GM18517 (cell line): ENCODE results near the gene SPG11.
"Not testable (repeated sequence)": the region's sequence is repeated elsewhere in the genome, so short reads cannot be mapped to it uniquely, and the experiment has no call there.

Experiments used
- ATAC-seq: cut with Tn5 transposase; IDR thresholded peaks from one replicate; pipeline ENCODE4 v1.9.1; 2021; ENCODE audit warnings: mild to moderate bottlenecking, moderate library complexity; ENCODE audit not compliant: unreplicated experiment

The SPG11 gene

DNA sequence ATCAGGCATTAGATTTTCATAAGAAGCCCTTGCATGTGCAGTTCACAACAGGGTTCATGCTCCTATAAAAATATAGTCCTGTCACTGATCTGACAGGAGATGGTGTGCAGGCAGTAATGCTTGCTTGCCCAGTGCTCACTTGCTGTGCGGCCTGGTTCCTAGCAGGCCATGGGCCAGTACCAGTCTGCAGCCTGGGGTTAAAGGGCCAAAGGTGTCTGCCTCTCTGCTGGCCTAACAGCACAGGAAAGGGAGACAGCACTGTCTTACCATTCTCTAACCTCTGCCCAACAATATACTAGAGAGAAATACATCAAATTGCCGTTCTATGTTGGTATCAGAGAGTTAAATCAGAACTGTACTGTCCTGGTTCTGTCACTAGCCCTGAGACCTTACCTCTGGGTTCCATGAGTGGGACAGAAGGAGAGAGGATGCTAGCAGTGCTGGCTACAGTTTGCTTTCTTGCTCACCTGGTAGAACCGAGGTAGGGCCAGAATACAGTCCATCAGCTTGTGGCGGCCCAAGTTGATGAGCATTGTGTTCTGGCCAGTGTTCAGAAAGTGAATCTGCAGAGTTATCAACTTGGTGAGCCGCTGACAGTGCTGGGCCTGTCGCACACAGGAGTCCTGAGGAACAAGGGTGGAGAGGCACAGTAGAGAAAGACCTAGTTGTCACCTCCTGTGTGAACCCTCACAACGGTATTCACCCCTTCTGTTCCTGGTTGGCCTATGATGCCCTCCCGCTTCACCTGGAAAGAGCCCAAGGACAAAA is 97.9 kb downstream of the SPG11 start:
- ATAC-seq, result no peak

DNA sequence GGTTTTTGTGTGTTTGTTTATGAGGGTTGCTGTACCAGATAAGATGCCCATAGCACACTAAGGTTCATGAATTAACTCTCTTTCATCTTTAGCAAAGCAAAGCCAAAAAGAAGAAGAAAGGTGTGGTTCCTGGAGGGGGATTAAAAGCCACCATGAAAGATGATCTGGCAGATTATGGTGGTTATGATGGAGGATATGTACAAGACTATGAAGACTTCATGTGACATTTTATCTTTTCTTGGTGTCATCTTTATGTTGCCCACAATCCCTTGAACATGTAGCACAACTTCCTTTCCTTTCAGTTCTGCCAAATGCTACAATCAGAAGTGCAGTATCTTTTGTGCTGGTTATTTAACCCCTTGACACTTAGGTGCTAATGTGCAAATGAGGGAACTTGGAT is 102.5 kb downstream of the SPG11 start:
- not testable (repeated sequence) for ATAC-seq

DNA sequence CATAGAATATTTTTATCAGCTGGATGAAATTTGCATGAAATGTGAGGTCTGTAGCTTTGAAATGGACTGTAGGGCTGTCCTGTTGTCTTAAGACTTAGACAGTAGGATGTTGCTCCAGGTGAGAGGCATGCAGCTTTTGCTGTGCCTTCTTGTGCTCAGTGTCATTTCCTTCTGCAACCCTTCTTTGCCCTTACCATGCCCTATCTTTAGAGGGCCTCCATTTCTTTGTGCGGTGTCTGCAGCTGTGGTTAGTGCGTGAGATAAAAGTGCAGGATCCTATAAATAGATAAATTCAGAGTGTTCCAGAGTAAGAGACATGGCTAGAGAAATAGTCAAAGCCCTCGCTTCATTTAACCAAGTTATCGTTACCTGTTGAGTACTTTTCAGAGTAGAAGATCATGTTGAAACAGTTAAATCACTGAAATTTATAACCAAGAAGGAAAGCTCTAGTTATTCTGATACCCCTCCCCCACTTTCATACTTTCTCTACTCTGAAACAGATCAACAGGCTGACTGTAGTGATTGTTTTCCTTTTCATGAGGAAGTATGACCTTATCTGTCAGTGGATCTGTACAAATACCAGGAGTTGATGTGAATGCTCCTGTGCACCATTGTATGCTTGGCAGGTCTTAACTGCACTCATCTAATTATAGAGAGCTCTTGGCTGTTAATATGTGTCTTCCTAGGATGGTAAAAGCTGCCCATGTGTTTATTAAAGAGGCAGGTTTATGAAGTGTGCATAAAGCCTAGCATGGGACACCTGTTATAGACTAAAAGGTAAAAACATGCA is 108.3 kb downstream of the SPG11 start:
- no peak for ATAC-seq

DNA sequence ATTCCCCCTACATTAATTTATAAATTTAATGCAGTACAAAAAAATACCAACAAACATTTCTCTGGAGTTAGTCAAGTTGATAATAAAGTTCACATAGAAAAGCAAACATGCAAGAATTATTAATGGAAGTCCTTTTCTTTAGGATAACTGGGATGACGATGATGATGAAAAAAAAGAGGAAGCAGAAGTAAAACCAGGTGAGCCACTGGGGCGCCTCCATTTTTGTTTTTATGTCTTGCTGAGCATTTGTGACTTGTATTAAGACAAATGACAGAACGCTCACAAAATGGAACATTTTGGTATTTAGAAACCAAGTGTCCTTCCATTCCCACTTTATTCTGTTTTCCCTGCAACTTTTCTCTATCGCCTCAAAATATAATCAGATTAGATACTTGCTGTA is 112.7 kb downstream of the SPG11 start:
- ATAC-seq, result no peak

DNA sequence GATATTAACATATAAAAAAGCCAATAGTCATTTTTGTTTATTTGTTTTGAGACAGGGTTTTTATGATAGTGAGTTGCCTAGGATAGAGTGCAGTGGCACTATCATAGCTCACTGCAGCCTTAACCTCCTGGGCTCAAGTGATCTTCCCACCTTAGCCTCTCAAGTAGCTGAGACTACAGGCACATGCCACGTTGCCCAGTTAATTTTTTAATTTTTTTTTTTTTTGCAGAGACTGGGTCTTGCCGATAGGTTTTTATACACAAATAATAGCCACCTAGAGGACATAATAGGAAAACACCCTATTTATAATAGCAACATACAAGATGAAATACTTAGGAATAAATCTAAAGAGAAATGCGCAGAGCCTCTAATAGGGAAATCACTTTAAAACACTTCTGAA is 113.2 kb downstream of the SPG11 start:
- ATAC-seq, result no peak

DNA sequence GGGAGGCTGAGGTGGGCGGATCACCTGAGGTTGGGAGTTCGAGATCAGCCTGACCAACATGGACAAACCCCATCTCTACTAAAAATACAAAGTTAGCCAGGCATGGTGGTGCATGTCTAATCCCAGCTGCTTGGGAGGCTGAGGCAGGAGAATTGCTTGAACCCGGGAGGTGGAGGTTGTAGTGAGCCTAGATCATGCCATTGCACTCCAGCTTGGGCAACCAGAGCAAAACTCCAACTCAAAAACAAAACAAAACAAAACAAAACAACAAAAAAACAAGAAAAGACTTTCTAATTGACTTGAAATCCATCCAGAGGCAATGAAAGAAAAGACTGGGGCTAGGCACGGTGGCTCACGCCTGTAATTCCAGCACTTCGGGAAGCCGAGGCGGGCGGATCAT is 114.3 kb downstream of the SPG11 start:
- ATAC-seq, result not testable (repeated sequence)

DNA sequence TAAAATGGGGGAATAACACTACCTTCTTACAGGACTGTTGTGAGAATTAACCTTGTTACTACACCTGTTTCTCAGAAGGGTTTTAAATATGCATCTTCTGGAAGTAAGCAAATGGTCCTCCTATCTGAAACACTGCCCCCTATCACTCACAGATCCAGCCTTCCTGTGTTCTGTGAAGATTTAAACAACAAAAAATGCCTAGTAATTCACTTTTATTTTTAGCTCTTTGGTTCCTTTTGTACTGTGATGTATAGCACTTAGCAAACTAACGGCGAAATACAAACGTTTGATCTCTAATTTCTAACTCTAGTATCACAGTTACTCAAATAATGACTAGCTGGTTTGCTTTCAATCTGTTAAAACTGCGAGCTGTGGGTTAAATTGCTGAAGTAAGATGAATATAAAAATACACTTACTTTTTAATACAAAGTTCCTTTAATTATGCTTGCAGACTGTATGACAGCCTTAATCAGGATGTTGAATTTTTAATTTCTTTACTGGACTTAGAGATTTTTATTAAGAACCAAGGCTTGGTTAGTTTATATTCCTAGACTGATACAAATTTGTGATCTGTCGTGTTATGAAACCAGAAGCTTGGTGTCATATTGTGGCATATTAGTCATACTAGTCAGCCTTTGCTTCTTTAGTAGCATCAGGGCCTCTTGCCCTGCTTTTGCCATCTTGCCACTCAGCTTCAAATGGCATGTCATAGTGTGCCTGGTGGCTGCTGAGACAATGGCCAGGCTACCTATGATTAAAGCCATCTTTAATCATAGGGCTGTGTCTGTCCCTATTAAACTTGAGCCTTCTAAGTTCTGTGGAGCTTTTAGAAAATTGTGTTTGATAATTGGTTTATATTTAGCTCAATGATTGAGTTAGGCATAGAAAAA is 117.3 kb downstream of the SPG11 start:
- peak; percentile 55 for ATAC-seq

DNA sequence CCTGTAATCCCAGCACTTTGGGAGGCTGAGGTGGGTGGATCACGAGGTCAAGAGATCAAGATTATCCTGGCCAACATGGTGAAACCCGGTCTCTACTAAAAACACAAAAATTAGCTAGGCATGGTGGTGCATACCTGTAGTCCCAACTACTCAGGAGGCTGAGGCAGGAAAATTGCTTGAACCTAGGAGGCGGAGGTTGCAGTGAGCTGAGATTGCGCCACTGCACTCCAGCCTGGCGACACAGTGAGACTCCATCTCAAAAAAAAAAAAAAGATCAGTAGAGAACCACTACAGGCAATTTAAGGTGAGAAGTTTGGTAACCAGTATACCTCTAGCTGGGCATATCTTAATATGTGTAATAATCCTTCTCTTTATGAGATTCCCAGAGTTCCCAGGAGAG is 118.7 kb downstream of the SPG11 start:
- ATAC-seq, result not testable (repeated sequence)

DNA sequence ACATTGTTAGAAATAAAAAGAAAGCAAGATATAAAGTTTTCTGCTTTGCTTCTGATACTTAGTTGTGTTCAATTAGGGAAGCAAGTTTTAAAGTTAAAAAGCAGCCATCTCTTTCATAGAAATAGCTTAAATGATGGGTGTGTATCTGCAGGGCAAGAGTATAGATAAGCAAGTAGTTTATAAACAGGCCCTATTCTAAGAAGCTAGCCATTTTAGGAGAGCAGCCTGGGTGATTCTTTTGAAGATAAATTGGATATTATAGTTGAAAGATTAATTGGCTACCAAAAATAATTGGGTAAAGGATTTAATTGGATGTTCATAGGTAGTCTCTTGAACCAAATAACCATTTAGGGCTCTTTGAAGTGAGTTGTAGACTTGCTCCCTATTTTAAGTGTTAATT is 120.9 kb downstream of the SPG11 start:
- ATAC-seq, result no peak

DNA sequence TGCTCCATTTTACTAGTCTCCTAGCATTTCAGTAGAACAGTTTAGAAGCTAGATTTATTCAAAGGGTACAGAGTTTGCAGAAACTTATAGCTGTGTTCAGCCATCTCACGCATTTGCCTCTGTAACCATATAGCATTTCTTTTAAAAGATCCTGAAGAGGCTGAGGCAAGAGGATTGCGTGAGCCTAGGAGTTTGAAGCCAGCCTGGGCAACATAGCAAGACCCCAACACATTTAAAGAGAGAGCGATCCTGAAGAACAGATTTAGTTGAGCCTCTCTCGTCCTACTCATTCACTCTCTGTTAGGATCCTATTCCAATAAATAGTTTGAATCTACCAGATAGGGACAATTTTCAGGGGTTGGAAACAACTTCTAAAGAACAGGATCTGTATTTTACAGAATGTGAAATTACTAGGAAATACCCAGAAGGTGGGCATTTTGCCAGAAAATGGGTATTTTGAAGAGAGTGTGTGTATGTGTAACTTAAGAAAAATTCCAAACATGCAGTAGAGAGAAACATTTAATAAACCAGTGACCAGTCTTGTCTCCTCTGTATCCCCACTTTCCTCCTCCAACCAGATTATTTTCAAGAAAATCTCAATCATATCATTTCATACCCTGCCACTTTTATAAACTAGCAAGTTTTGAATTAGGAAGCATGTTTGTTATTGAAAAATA is 122.0 kb downstream of the SPG11 start:
- ATAC-seq, result no peak

DNA sequence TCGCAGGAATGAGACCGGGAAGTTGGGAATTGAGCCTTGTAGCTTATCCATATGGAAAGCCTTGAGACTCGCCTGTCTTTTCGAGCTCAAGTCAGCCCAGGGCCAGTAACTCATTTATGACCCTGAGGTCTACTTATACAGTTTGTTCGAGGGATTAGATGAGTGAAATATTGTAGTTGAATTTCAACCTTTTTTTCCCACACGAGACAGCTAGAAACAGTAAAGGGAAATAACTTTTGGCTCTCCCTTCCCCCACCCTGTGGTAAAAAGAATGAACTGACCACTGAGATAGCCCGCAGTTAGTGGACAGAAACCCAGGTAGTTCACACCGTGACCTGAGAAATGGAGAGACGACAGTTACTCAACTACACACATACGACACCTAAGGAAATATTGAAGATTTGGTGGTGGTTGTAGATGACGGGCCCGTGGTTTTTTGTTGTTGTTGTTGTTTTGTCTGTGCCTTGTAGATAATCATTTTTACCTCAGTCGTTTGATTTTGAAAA is 125.7 kb downstream of the SPG11 start:
- no peak for ATAC-seq

DNA sequence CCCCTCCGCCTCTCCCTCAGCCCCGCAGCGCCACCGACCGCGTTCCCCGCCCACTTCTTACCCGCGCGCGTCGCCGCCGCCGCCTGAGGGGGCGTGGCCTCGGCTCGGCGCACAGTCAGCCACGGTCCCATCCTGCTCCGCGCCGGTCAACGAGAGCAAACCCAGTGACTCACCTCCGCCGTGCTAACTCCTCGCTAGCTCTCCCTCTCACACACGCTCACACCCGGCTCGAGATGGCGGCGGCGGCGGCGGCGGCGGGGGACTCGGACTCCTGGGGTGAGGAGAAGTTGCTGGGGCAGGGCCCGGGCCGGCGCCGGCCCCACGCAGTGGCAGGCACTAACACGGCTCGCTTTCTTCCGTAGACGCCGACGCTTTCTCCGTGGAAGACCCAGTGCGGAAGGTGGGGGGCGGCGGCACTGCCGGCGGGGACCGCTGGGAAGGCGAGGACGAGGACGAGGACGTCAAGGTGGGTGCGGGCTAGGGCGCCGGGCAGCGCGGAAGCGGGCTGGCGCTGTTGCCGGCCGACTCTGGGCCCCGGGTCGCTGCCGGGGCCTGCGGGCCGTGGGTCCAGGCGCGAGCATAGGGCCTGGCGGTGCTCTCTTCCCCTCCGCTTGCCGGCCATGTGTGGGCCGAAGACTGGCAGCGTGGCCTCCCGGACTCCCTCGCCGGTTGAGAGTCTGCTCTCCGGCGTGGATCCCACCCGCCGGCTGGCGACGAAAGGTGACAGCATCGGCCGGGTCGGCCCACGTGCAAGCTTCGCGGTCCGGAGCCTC is 126.3 kb downstream of the SPG11 start, which contains the start of gene EIF3J:
Gene EIF3J, plus strand, starts transcription at position 186 of the 773 bp plus-strand sequence. Its CDS starts 48 bp downstream, at position 234.
- peak; percentile 88 for ATAC-seq

DNA sequence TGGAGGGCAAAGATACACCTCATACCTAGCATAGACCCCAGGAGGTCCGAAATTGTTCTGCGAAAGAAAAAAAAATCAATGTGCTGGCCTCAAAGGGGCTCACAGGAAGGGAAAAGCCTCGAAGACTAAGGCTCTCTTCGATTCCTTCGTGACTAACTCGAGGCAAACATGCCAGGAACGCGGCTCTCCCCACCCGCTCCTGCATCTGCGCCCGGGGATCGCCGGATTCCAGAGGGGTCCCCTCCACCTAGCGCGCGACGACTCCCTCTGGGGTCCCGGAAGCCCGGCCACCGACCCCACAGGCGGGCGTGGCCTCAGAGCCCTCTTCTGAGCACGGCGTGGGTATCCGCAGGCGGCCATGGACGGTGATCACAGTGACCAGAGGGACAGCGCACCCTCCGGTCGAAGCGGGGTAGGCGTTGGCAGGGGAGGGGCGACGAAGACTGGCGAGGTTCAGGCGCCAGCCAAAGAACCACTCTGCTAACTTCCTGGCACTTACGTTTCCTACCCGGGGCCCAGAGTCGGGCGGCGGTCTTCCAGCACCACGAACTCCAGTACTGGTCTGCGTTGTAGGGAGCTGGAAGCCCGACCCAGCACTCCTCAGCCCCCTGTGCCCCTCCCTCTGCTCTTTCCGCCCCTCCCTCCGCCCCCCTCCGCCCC is 127.0 kb downstream of the SPG11 start:
- peak; percentile 56 for ATAC-seq

DNA sequence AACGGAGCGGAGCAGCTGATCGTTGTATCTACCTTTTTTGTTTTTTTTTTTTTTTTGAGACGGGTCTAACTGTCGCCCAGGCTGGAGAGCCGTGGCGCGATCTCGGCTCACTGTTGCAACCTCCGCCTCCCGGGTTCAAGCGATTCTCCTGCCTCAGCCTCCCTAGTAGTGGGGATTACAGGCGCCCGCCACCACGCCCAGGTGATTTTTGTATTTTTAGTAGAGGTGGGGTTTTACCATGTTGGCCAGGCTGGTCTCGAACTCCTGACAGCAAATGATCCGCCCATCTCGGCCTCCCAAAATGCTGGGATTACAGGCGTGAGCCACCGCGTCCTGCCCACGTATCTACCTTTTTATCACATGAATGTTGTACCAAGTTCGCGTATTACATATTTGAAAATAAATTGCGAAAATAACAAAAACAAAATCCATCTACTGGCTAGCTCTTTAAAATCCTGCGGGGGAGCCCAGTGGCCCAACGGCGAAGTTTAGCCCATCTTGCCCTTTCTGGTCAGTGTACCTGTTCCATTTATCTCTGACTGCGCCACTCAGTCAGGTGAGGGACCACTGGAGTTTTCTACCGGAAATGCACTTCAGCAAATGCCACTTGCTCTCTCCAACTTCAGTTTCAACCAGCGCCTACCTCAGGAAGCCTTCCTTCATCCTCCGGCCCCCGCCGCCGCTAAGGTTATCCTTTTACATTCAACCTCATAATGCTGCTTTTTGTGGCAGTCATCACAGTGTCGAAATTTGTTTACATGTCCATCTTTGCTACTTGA is 127.8 kb downstream of the SPG11 start:
- peak; percentile 3 for ATAC-seq

DNA sequence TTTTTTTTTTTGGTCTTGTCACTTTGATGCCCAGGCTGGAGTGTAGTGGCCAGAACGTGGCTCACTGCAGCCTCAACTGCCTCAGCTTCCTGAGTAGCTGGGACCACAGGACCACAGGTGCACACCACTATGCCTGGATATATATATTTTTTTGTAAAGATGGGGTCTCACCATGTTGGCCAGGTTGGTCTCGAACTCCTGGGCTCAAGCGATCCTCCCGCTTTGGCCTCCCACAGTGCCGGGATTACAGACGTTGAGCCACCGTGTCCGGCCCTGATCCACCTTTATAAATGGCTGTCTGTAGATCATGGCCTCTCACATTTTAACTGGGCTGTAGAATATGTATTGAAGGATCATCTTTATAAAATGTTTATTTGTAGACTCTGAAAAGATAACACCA is 128.4 kb downstream of the SPG11 start:
- no peak for ATAC-seq

DNA sequence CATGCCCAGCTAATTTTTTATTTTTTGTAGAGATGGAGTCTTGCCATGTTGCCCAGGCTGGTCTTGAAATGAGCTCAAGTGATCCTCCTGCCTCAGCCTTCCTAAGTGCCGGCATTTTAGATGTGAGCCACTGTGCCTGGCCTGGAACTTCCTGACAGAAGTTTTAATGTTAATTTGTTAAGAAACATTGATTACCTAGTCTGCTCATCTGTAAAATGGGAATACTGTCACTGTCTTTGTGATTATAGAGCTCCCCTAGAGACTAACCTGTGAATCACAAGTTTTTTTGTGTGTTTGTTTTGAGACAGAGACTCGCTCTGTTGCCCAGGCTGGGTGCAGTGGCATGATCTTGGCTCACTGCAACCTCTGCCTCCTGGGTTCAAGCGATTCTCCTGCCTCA is 130.8 kb downstream of the SPG11 start:
- no peak for ATAC-seq

DNA sequence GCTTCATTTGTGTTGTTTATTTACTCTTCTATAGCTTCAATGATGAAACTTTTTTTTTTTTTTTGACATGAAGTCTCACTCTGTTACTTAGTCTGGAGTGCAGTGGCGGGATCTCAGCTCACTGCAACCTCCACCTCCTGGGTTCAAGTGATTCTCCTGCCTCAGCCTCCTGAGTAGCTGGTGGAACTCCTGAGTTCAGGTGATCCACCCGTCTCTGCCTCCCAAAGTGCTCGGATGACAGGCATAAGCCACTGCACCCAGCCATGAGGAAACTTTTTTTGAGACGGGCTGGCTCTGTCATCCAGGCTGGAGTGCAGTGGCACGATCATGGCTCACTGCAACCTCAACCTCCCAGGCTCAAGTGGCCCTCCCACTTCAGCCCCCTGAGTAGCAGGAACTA is 131.2 kb downstream of the SPG11 start:
- not testable (repeated sequence) for ATAC-seq

DNA sequence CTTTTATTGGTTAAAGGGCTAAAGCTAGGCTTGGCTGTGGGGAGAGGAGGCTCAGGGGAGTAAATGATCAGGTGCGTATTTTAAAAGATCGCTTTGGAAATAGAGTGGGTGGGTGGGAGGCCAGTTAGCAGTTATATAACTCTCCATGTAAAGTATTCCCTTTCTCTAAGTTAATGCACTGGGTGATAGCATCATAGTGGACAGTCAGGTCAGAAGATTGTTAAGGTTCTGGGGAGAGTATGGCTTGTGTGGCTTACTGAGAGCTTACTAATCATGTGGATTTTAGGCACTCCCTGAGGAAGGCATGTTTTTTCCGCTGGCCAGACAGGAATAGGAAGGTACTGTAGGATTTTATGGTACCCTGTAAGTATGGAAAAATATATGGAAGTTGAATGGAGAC is 132.8 kb downstream of the SPG11 start:
- ATAC-seq, result no peak
